GM23338 (cell line): ENCODE data around the gene PRTN3. TPM values are rescaled to one million over a fixed set of nuclear protein-coding genes. Genes with fewer than 3 reads are reported as not detected.

ENCODE experiments used
- ATAC-seq: fragments of 200-7000 bp; cut with Tn5 transposase; 3 replicates; pipeline ENCODE4 v1.9.1; 2020
- DNase-seq: peaks from one replicate; pipeline ENCODE4 v3.0.0-alpha.2; 2015; ENCODE audit warnings: low spot score
- H2AFZ ChIP-seq: fragments of 200-600 bp; sonication (generic); 2 replicates; pipeline ENCODE4 v1.8.0; 2016; ENCODE audit warnings: antibody characterized with exemption, mild to moderate bottlenecking, moderate library complexity
- H3F3A ChIP-seq: fragments of 200-600 bp; sonication (generic); replicated peaks from 2 replicates; pipeline ENCODE4 v1.8.0; 2017; ENCODE audit warnings: antibody characterized with exemption, mixed run types, low read depth
- H3K27ac ChIP-seq: fragments of 200-600 bp; sonication (generic); 2 replicates; pipeline ENCODE4 v1.6.1; 2016; ENCODE audit warnings: low read depth
- H3K27me3 ChIP-seq: fragments of 200-600 bp; sonication (generic); 2 replicates; pipeline ENCODE4 v1.8.0; 2016; ENCODE audit warnings: mild to moderate bottlenecking, mixed run types, moderate library complexity; ENCODE audit not compliant: insufficient read depth
- H3K36me3 ChIP-seq: fragments of 200-600 bp; sonication (generic); 2 replicates; pipeline ENCODE4 v1.8.0; 2016; ENCODE audit warnings: mild to moderate bottlenecking; ENCODE audit not compliant: insufficient read depth
- H3K4me1 ChIP-seq: fragments of 200-600 bp; sonication (generic); 2 replicates; pipeline ENCODE4 v1.8.0; 2016; ENCODE audit warnings: mild to moderate bottlenecking, moderate library complexity; ENCODE audit not compliant: insufficient read depth
- H3K4me2 ChIP-seq: fragments of 200-600 bp; sonication (generic); 2 replicates; pipeline ENCODE4 v1.7.1; 2017; ENCODE audit warnings: mixed run types
- H3K4me3 ChIP-seq: fragments of 200-600 bp; sonication (generic); 2 replicates; pipeline ENCODE4 v1.6.1; 2016; ENCODE audit warnings: mixed run types
- H3K79me2 ChIP-seq: fragments of 200-600 bp; sonication (generic); replicated peaks from 2 replicates; pipeline ENCODE4 v1.8.0; 2017; ENCODE audit warnings: mild to moderate bottlenecking; ENCODE audit not compliant: insufficient read depth
- H3K9me2 ChIP-seq: fragments of 200-600 bp; sonication (generic); 2 replicates; pipeline ENCODE4 v1.8.0; 2017; ENCODE audit not compliant: insufficient read depth
- H4K20me1 ChIP-seq: fragments of 200-600 bp; sonication (generic); replicated peaks from 2 replicates; pipeline ENCODE4 v1.8.0; 2017; ENCODE audit warnings: mild to moderate bottlenecking; ENCODE audit not compliant: insufficient read depth
- H3K27ac Mint-ChIP-seq: 2 replicates; pipeline ENCODE4 v1.8.0; 2020; ENCODE audit warnings: inconsistent platforms, mild to moderate bottlenecking, moderate library complexity, mixed read lengths
- H3K27me3 Mint-ChIP-seq: 3 replicates; pipeline ENCODE4 v1.8.0; 2022; ENCODE audit warnings: low read depth, mild to moderate bottlenecking, moderate library complexity, mixed read lengths, inconsistent platforms; ENCODE audit not compliant: insufficient read depth, poor library complexity
- H3K36me3 Mint-ChIP-seq: 3 replicates; pipeline ENCODE4 v1.8.0; 2021; ENCODE audit warnings: low read depth, mild to moderate bottlenecking, inconsistent platforms, moderate library complexity, mixed read lengths
- H3K4me1 Mint-ChIP-seq: 3 replicates; pipeline ENCODE4 v1.8.0; 2020; ENCODE audit warnings: mild to moderate bottlenecking, inconsistent platforms, mixed read lengths
- H3K4me3 Mint-ChIP-seq: 3 replicates; pipeline ENCODE4 v1.8.0; 2021; ENCODE audit warnings: moderate library complexity, mild to moderate bottlenecking, inconsistent platforms, mixed read lengths
- H3K9me3 Mint-ChIP-seq: 3 replicates; pipeline ENCODE4 v1.8.0; 2020; ENCODE audit warnings: moderate library complexity, mild to moderate bottlenecking, inconsistent platforms, mixed read lengths
- CREB1 ChIP-seq: fragments of 250-450 bp; sonication (Bioruptor Pico); IDR thresholded peaks from 2 replicates; pipeline ENCODE4 v1.5.0; 2020; ENCODE audit warnings: low read depth, mild to moderate bottlenecking, moderate library complexity
- EZH2 ChIP-seq: fragments of 200-600 bp; sonication (generic); IDR thresholded peaks from one replicate; pipeline ENCODE4 v1.8.0; 2017; ENCODE audit warnings: antibody characterized with exemption, mild to moderate bottlenecking, low read depth; ENCODE audit not compliant: unreplicated experiment
- EZH2phosphoT487 ChIP-seq: fragments of 200-600 bp; sonication (generic); IDR thresholded peaks from one replicate; pipeline ENCODE4 v1.8.1; 2018; ENCODE audit warnings: antibody characterized with exemption; ENCODE audit not compliant: unreplicated experiment
- JUNB ChIP-seq: IDR thresholded peaks from one replicate; pipeline ENCODE4 v1.6.1; 2016; ENCODE audit warnings: antibody characterized with exemption; ENCODE audit not compliant: unreplicated experiment
- NANOG ChIP-seq: IDR thresholded peaks from 2 replicates; pipeline ENCODE4 v1.6.1; 2016; ENCODE audit warnings: antibody characterized with exemption, borderline replicate concordance
- ZNF114 ChIP-seq: fragments of 250-450 bp; sonication (Bioruptor Pico); IDR thresholded peaks from 2 replicates; pipeline ENCODE4 v1.5.0; 2020; ENCODE audit warnings: mild to moderate bottlenecking, moderate library complexity
- ZNF331 ChIP-seq: fragments of 250-450 bp; sonication (Bioruptor Pico); IDR thresholded peaks from 2 replicates; pipeline ENCODE4 v1.5.0; 2020; ENCODE audit warnings: low read depth, mild to moderate bottlenecking, moderate library complexity
- polyA plus RNA-seq: library from polyadenylated mRNA; unstranded; fragments of >200 nt; fragmentation: Nextera tagmentation; extraction: Ambion mirVana; gene quantifications from 2 replicates; pipeline ENCODE4 v1.2.1, GENCODE V29; 2016
- total RNA-seq: library from RNA; depleted of rRNA; stranded (reverse); fragments of >200 nt; shearing (Covaris generic); gene quantifications from 2 replicates; pipeline ENCODE4 v1.2.3, GENCODE V29; 2014
- TF ChIP-seq, protein P1 (sequence below): fragments of 250-450 bp; sonication (Bioruptor Pico); IDR thresholded peaks from 2 replicates; pipeline ENCODE4 v1.5.0; 2020; ENCODE audit warnings: mild to moderate bottlenecking, moderate library complexity

PRTN3 gene
- total and polyA plus RNA-seq, 2 experiments from 2014 or later, result 0.21 to 0.68 TPM

DNA sequence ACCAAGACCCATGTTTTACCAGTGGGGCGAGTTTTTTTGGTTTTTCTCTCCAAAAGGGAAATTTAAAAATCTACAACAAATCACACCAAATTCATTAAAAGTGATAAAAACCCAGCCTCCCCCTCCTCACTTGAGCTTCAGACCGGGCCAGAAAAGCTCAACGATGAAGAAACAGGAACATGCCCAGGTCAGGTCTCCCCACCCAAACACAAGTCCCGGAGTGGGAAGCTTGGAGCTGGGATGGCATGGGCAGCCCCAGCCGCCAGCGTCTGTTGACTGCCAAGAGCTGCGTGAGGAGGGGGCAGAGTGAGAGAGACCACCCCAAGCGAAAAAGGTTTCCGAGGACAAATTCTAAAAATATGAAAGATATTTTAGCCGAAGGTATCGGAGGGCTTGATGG, 56.2 kb downstream of the PRTN3 start:
- Mint-ChIP-seq H3K27ac (no peak overlapping the region), H3K4me3 (no peak overlapping the region), H3K27me3 (peaks cover 19% of the 10 kb centered on the region), H3K4me1 (peaks cover 5% of the 10 kb centered on the region), H3K36me3 (peaks cover 15% of the 10 kb centered on the region), H3K9me3 (peaks cover 3% of the 10 kb centered on the region; the same call in 1 of the 3 replicates)
- Histone ChIP-seq H2AFZ (no peak overlapping the region), H3K27ac (no peak overlapping the region), H4K20me1 (peaks cover 2% of the 10 kb centered on the region; the same call in 1 of the 2 replicates), H3K9me2 (no peaks in the 10 kb centered on the region), H3K4me3 (no peak overlapping the region), H3K4me1 (peaks cover 3% of the 10 kb centered on the region; the same call in 1 of the 2 replicates), H3K4me2 (no peak overlapping the region), H3F3A (peaks cover 3% of the 10 kb centered on the region), H3K27me3 (no peaks in the 10 kb centered on the region), H3K79me2 (no peaks in the 10 kb centered on the region; the same call in 1 of the 2 replicates), H3K36me3 (no peaks in the 10 kb centered on the region)
- TF ChIP-seq NANOG, result no peak
- no peak for TF ChIP-seq EZH2phosphoT487
- no peak for TF ChIP-seq ZNF331 (CRISPR knock-in tag)
- TF ChIP-seq EZH2, result no peak
- no peak for TF ChIP-seq CREB1
- no peak for TF ChIP-seq JUNB
- no peak for TF ChIP-seq ZNF114 (CRISPR knock-in tag)
- TF ChIP-seq, protein P1, sequence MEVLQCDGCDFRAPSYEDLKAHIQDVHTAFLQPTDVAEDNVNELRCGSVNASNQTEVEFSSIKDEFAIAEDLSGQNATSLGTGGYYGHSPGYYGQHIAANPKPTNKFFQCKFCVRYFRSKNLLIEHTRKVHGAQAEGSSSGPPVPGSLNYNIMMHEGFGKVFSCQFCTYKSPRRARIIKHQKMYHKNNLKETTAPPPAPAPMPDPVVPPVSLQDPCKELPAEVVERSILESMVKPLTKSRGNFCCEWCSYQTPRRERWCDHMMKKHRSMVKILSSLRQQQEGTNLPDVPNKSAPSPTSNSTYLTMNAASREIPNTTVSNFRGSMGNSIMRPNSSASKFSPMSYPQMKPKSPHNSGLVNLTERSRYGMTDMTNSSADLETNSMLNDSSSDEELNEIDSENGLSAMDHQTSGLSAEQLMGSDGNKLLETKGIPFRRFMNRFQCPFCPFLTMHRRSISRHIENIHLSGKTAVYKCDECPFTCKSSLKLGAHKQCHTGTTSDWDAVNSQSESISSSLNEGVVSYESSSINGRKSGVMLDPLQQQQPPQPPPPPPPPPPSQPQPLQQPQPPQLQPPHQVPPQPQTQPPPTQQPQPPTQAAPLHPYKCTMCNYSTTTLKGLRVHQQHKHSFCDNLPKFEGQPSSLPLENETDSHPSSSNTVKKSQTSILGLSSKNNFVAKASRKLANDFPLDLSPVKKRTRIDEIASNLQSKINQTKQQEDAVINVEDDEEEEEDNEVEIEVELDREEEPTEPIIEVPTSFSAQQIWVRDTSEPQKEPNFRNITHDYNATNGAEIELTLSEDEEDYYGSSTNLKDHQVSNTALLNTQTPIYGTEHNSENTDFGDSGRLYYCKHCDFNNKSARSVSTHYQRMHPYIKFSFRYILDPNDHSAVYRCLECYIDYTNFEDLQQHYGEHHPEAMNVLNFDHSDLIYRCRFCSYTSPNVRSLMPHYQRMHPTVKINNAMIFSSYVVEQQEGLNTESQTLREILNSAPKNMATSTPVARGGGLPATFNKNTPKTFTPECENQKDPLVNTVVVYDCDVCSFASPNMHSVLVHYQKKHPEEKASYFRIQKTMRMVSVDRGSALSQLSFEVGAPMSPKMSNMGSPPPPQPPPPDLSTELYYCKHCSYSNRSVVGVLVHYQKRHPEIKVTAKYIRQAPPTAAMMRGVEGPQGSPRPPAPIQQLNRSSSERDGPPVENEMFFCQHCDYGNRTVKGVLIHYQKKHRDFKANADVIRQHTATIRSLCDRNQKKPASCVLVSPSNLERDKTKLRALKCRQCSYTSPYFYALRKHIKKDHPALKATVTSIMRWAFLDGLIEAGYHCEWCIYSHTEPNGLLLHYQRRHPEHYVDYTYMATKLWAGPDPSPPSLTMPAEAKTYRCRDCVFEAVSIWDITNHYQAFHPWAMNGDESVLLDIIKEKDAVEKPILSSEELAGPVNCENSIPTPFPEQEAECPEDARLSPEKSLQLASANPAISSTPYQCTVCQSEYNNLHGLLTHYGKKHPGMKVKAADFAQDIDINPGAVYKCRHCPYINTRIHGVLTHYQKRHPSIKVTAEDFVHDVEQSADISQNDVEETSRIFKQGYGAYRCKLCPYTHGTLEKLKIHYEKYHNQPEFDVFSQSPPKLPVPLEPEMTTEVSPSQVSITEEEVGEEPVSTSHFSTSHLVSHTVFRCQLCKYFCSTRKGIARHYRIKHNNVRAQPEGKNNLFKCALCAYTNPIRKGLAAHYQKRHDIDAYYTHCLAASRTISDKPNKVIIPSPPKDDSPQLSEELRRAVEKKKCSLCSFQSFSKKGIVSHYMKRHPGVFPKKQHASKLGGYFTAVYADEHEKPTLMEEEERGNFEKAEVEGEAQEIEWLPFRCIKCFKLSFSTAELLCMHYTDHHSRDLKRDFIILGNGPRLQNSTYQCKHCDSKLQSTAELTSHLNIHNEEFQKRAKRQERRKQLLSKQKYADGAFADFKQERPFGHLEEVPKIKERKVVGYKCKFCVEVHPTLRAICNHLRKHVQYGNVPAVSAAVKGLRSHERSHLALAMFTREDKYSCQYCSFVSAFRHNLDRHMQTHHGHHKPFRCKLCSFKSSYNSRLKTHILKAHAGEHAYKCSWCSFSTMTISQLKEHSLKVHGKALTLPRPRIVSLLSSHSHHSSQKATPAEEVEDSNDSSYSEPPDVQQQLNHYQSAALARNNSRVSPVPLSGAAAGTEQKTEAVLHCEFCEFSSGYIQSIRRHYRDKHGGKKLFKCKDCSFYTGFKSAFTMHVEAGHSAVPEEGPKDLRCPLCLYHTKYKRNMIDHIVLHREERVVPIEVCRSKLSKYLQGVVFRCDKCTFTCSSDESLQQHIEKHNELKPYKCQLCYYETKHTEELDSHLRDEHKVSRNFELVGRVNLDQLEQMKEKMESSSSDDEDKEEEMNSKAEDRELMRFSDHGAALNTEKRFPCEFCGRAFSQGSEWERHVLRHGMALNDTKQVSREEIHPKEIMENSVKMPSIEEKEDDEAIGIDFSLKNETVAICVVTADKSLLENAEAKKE (CRISPR knock-in tag), result no peak
- ATAC-seq, result no peak
- no peak for DNase-seq
